Hair follicular keratinocyte (primary cell): ENCODE data around the gene ZNF582. TPM values are rescaled to one million over a fixed set of nuclear protein-coding genes. Genes with fewer than 3 reads are reported as not detected.

Experiments used
- total RNA-seq: library from RNA; depleted of rRNA; stranded (reverse); fragments of >200 nt; gene quantifications from 2 replicates; pipeline ENCODE4 v1.2.3, GENCODE V29; 2015

The ZNF582 gene
- total RNA-seq, result 1.7 and 1.9 TPM in 2 replicates

DNA sequence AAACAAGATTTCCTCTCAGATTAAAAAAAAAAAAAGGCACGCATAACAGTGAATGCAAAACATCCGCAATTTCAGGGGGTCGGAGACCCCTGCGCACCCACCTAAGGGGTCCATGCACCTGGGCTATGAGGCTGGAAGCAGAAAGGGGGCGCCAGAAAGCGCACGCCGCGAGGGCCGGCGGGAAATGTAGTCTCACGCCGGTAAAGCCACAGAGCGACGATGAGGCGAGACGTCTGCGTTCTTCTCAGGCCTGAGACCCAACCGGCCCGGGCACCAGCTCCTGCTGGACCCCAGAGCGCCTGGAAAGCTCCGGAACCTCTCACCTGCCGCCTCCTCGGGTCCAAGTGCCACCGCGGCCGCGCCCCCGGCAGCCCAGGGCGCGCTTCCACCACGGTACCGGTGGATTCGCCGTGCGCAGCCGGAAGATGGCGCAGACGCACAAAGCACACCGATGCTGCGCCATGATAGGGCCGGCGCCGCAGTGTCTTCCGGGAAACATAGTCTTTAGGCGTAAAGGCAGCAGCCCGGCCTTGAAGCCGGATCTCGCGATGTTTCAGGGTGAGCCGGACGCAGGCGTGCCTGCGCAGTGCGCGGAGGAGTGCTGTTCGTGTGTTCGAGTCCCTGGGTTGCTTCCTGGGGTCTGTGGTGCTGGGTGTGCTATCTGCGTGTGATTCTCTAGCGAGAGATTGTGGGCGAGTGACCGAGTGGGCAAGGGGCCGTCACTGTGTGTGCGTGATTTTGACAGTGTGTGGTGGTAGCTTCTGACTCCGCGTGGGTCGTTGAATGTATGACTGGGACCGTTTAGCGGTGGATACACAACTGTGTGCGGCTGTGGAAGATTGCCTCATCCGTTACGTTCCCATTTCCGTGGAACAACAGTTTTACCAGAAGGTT lies at the start of gene ZNF582:
Gene ZNF582, minus strand, starts transcription at position 416 of the 894 bp plus-strand sequence. CDS start 1,782 bp downstream, outside the sequence.

DNA sequence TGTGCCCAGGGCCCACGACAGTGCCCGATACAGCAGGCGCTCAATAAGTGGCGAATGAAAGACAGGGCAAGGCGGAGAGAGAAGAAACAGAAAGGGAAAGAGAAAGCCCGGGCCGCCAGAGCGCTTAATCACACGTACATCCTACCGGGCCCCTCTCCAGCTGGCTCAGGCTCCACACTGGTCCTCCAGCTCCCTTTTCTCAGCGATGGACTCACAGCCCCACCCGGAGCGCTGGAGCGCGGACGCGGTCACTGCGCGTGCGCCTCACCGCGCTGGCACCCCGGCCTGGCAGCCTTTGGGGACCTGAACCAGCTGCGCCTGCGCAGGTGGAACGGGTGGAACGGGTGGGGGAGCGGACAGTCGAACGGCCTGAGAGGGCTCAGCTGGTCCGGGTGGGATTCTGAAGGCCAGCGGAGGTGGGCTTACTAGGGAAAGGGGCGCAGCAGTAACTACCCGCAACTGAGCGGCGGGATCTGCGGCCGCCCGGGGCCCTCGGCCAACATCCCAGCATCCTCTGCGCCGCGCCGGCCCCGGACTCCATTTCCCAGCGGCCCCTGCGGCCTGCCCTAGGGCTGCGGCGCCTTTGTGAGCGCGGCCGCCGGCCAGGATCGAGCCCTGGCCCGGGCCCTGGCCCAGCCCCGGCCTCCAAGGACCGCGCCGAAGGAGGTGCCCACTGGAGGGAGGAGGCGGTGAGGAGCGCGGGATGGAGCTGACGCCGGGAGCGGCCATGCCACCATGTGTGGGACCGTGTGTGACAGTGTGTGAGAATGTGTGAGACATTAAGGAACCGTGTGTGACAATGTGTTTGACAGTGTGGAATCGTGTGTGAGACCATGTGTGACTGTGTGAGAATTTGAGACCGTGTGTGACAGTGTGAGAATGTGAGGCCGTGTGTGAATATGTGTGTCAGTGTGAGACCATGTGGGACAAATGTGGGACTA lies 10.7 kb upstream of the ZNF582 start, which contains the start of gene ZNF583:
Gene ZNF583, plus strand, starts transcription at position 569 of the 941 bp plus-strand sequence. CDS start 2,783 bp downstream, outside the sequence.

Other genes starting within 250 kb of the ZNF582 start
- gene GALP, start 217.5 kb downstream of the ZNF582 start, total RNA-seq, result not detected in 2 replicates
- not detected in 2 replicates for gene ZSCAN5B, start 195.8 kb downstream of the ZNF582 start, total RNA-seq
- not detected in 2 replicates for gene ZSCAN5C, start 191.3 kb downstream of the ZNF582 start, total RNA-seq
- 0.46 and 2.2 TPM in 2 replicates for gene EDDM13, start 120.8 kb downstream of the ZNF582 start, total RNA-seq
- gene ZSCAN5A, start 78.7 kb downstream of the ZNF582 start, total RNA-seq, result 2.6 and 4.2 TPM in 2 replicates
- 0.70 and 3.7 TPM in 2 replicates for gene ZNF583, start 10.8 kb upstream of the ZNF582 start, total RNA-seq
- 0.72 and 2.2 TPM in 2 replicates for gene ZNF667, start 83.8 kb upstream of the ZNF582 start, total RNA-seq
- 0.80 and 1.9 TPM in 2 replicates for gene ZNF471, start 114.3 kb upstream of the ZNF582 start, total RNA-seq
- 6.8 and 9.9 TPM in 2 replicates for gene ZFP28, start 145.4 kb upstream of the ZNF582 start, total RNA-seq
- 2.2 and 3.1 TPM in 2 replicates for gene ZNF470, start 173.9 kb upstream of the ZNF582 start, total RNA-seq
- 7.0 and 8.2 TPM in 2 replicates for gene ZNF71, start 201.8 kb upstream of the ZNF582 start, total RNA-seq
- gene SMIM17, start 249.6 kb upstream of the ZNF582 start, total RNA-seq, result 0.08 TPM in 1 of 2 replicates, not detected in the other